MG63 (cell line): ENCODE measurements around the gene ATF6. TPM values are rescaled to one million over a fixed set of nuclear protein-coding genes. Genes with fewer than 3 reads are reported as not detected.
A peak's percentile ranks its signal among the peaks of the same experiment; 100 is the strongest.

Experiments
- DNase-seq: peaks from one replicate; pipeline ENCODE4 v3.0.0-alpha.2; 2020
- H3K27me3 ChIP-seq: fragments of 250-450 bp; sonication (Bioruptor Pico); 2 replicates; pipeline ENCODE4 v1.5.1; 2020; ENCODE audit warnings: mild to moderate bottlenecking, moderate library complexity
- H3K36me3 ChIP-seq: fragments of 250-450 bp; sonication (Bioruptor Pico); 2 replicates; pipeline ENCODE4 v1.5.1; 2020; ENCODE audit warnings: mild to moderate bottlenecking, moderate library complexity
- H3K4me3 ChIP-seq: fragments of 250-450 bp; sonication (Bioruptor Pico); 2 replicates; pipeline ENCODE4 v1.5.1; 2020; ENCODE audit warnings: mild to moderate bottlenecking, moderate library complexity
- H3K9me3 ChIP-seq: fragments of 250-450 bp; sonication (Bioruptor Pico); 2 replicates; pipeline ENCODE4 v1.5.1; 2020; ENCODE audit warnings: mild to moderate bottlenecking, moderate library complexity
- total RNA-seq: library from RNA; depleted of rRNA; stranded (reverse); fragments of >200 nt; shearing (Covaris generic); gene quantifications from 2 replicates; pipeline ENCODE4 v1.2.3, GENCODE V29; 2014; ENCODE audit warnings: low replicate concordance

The ATF6 gene
- total RNA-seq, 1 experiment from 2014 or later = 19.4 TPM

DNA sequence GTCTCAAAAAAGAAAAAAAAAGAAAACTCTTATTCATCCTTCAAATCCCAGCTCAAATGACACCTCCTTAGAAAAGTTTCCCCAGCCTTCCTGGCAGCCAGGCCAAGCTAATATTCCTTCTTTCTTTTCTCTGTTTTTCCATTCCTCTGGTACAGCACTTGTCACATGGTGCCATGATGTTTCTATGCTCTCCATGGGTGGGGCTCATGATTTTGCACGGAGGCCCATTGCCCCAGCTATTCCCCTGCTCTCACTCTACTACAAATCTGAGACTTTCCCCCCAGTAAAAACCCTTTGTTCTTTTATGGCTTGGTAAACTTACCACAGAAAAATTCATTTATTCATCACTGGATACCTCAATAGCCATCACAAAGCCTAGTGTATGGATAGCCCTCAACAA, 231.0 kb downstream of the ATF6 start:
- no peaks in the 10 kb centered on the region for H3K27me3 ChIP-seq
- DNase-seq = no peak
- no peaks in the 10 kb centered on the region for H3K36me3 ChIP-seq
- no peaks in the 10 kb centered on the region for H3K9me3 ChIP-seq
- H3K4me3 ChIP-seq = no peak overlapping the region

GRCh38 chr1:161998811-161999210, 232.7 kb downstream of the ATF6 start:
- H3K9me3 ChIP-seq = no peaks in the 10 kb centered on the region
- no peak for DNase-seq
- no peaks in the 10 kb centered on the region for H3K36me3 ChIP-seq
- H3K4me3 ChIP-seq = no peak overlapping the region
- no peaks in the 10 kb centered on the region for H3K27me3 ChIP-seq

- H3K4me3 ChIP-seq = no peak overlapping the region
- H3K9me3 ChIP-seq = no peaks in the 10 kb centered on the region
These were observed 233.4 kb downstream of the ATF6 start for GRCh38 chr1:161999301-162000052.

GRCh38 chr1:162000053-162000420, 233.9 kb downstream of the ATF6 start:
- Histone ChIP-seq H3K36me3 (no peaks in the 10 kb centered on the region), H3K9me3 (no peaks in the 10 kb centered on the region), H3K4me3 (no peak overlapping the region), H3K27me3 (no peaks in the 10 kb centered on the region)
- DNase-seq = no peak

More at GRCh38 chr1:161999301-162000052, 233.4 kb downstream of the ATF6 start:
- Histone ChIP-seq H3K27me3 (no peaks in the 10 kb centered on the region), H3K36me3 (no peaks in the 10 kb centered on the region)
- no peak for DNase-seq

- DNase-seq = peak; percentile 99
- H3K4me3 ChIP-seq = peak overlapping the region; percentile 9
- no peaks in the 10 kb centered on the region for H3K36me3 ChIP-seq
These were observed 237.1 kb downstream of the ATF6 start for GRCh38 chr1:162003061-162003829.

GRCh38 chr1:162003830-162004215, 237.7 kb downstream of the ATF6 start:
- Histone ChIP-seq H3K4me3 (peak overlapping the region; percentile 9; the same call in 1 of the 2 replicates), H3K27me3 (no peaks in the 10 kb centered on the region), H3K9me3 (no peaks in the 10 kb centered on the region), H3K36me3 (no peaks in the 10 kb centered on the region)
- DNase-seq = peak; percentile 84

More at GRCh38 chr1:162003061-162003829, 237.1 kb downstream of the ATF6 start:
- Histone ChIP-seq H3K27me3 (no peaks in the 10 kb centered on the region), H3K9me3 (no peaks in the 10 kb centered on the region)

GRCh38 chr1:162004441-162004950, 238.4 kb downstream of the ATF6 start:
- Histone ChIP-seq H3K4me3 (no peak overlapping the region), H3K9me3 (no peaks in the 10 kb centered on the region), H3K36me3 (no peaks in the 10 kb centered on the region), H3K27me3 (no peaks in the 10 kb centered on the region)
- DNase-seq = peak; percentile 27

DNA sequence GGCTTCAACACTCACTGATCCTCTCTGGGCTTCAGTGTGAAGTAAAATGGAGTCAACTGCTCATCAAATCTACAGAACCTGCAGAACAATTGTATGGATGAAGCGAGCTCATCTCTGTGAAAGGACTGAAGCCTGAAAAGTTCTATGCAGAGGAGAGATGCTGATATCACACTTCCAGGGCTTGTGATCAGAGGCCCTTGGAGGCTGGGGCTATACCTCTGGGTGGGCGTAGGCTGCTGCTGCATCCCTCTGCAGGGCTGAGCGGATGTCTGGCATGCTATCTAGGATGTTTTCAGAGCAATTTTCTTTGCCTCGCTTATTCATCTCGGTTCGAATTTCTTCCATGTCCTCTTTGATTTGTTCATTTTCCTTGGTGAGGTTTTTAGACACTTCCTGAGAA, 240.0 kb downstream of the ATF6 start:
- no peak for DNase-seq
- Histone ChIP-seq H3K4me3 (no peak overlapping the region), H3K36me3 (no peaks in the 10 kb centered on the region), H3K27me3 (no peaks in the 10 kb centered on the region), H3K9me3 (no peaks in the 10 kb centered on the region)

DNA sequence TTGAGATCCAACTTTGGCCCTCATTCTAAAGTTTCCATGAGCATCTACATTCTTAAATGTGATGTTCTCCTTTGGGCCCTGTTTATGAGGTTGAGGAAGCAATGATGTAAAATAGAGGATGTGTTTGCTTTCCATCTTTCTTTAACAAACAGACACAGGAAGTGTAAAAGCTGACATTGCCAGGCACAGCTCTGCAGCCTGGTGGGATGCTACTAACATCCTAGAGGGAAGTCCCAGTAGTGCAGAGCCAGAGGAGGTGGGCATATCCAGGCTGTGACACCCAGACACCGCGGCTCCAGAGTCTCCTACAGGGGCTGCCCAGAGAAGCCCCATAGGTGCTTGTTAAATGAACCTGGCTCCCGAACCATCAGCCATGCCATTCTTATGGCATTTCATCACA, 241.3 kb downstream of the ATF6 start:
- Histone ChIP-seq H3K9me3 (no peaks in the 10 kb centered on the region), H3K4me3 (no peak overlapping the region), H3K36me3 (no peaks in the 10 kb centered on the region), H3K27me3 (no peaks in the 10 kb centered on the region)
- no peak for DNase-seq

- H3K36me3 ChIP-seq = no peaks in the 10 kb centered on the region; the same call in 1 of the 2 replicates
- no peaks in the 10 kb centered on the region for H3K27me3 ChIP-seq
- no peak for DNase-seq
- H3K4me3 ChIP-seq = no peak overlapping the region
- peaks cover 5% of the 10 kb centered on the region; the same call in 1 of the 2 replicates for H3K9me3 ChIP-seq
These were observed 242.7 kb downstream of the ATF6 start for GRCh38 chr1:162008799-162009198.

- no peak for DNase-seq
- no peak overlapping the region for H3K4me3 ChIP-seq
- H3K9me3 ChIP-seq = peaks cover 5% of the 10 kb centered on the region; the same call in 1 of the 2 replicates
- no peaks in the 10 kb centered on the region; the same call in 1 of the 2 replicates for H3K36me3 ChIP-seq
- no peaks in the 10 kb centered on the region for H3K27me3 ChIP-seq
These were observed 243.5 kb downstream of the ATF6 start for GRCh38 chr1:162009501-162010174.

- H3K36me3 ChIP-seq = no peaks in the 10 kb centered on the region; the same call in 1 of the 2 replicates
- peaks cover 5% of the 10 kb centered on the region; the same call in 1 of the 2 replicates for H3K9me3 ChIP-seq
- H3K4me3 ChIP-seq = no peak overlapping the region
- no peak for DNase-seq
- H3K27me3 ChIP-seq = no peaks in the 10 kb centered on the region
These were observed 244.0 kb downstream of the ATF6 start for GRCh38 chr1:162010175-162010506.

DNA sequence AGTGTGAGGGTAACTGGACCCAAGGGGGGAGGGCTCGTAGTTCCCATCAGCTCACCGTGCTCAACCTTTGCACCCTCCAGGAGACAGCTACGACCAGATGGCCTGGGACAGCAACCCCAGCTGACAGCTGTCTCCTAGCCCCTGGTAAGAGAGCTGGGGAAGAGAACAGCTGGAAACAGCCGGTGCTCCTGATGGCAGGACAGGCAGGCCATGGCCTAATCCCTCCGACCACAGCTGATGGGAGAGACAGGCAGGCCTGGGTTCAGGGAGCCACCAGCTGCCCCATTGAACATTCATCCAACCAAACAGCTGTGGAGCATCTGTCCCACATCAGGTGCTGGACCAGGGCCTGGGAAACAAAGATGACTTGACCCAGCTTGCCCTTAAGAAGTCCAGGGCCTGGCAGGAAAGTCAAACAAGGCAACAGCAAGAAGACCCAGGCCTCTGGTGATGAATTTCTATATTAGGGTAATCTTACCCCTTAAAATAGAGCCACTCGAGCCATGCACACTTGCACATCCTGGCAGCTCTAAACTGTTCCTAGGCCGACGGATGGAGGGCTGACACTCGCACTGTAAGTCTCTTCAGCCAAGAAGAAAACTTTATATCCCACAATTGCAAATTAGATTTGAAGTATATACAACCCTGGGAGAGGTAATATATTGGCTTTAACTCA, 245.4 kb downstream of the ATF6 start:
- H3K4me3 ChIP-seq = no peak overlapping the region
- H3K9me3 ChIP-seq = peaks cover 5% of the 10 kb centered on the region; the same call in 1 of the 2 replicates
- DNase-seq = peak; percentile 61

GRCh38 chr1:162013289-162013688, 247.2 kb downstream of the ATF6 start:
- Histone ChIP-seq H3K36me3 (no peaks in the 10 kb centered on the region; the same call in 1 of the 2 replicates), H3K9me3 (peaks cover 5% of the 10 kb centered on the region; the same call in 1 of the 2 replicates)
- DNase-seq = no peak

More for the DNA sequence above, 245.4 kb downstream of the ATF6 start:
- H3K27me3 ChIP-seq = no peaks in the 10 kb centered on the region
- H3K36me3 ChIP-seq = no peaks in the 10 kb centered on the region; the same call in 1 of the 2 replicates

More at GRCh38 chr1:162013289-162013688, 247.2 kb downstream of the ATF6 start:
- no peaks in the 10 kb centered on the region for H3K27me3 ChIP-seq
- no peak overlapping the region for H3K4me3 ChIP-seq
